Suppressor macrophage (primary cell): ENCODE measurements around the gene KIAA2012.
A peak's percentile ranks its signal among the peaks of the same experiment; 100 is the strongest.

Experiments
- DNase-seq, 4 experiments: peaks; one replicate each; pipeline ENCODE4 v3.0.0-alpha.2; 2020 to 2022

KIAA2012 gene

GRCh38 chr2:202152104-202152715 is 79.2 kb downstream of the KIAA2012 start:
- DNase-seq, result no peak

- DNase-seq, result no peak
These were observed 81.6 kb downstream of the KIAA2012 start for GRCh38 chr2:202154613-202155012.

GRCh38 chr2:202157211-202157990 is 84.3 kb downstream of the KIAA2012 start:
- DNase-seq, result no peak

- DNase-seq, result peak in 3 of 4 experiments; percentile 13 to 35 (median 14)
These were observed 85.7 kb downstream of the KIAA2012 start for GRCh38 chr2:202158796-202159195.

GRCh38 chr2:202161151-202161835 is 88.2 kb downstream of the KIAA2012 start:
- DNase-seq, result no peak

- no peak for DNase-seq
These were observed 91.4 kb downstream of the KIAA2012 start for GRCh38 chr2:202164411-202164810.

- no peak for DNase-seq
These were observed 92.2 kb downstream of the KIAA2012 start for GRCh38 chr2:202165208-202165607.

GRCh38 chr2:202165945-202166344 is 92.9 kb downstream of the KIAA2012 start:
- peak in 3 of 4 experiments; percentile 11 to 38 (median 30) for DNase-seq

GRCh38 chr2:202169131-202169530 is 96.1 kb downstream of the KIAA2012 start:
- no peak for DNase-seq

- DNase-seq, result no peak
These were observed 96.9 kb downstream of the KIAA2012 start for GRCh38 chr2:202169832-202170424.

- DNase-seq, result peak in 2 of 4 experiments; percentile 26 to 40
These were observed 98.3 kb downstream of the KIAA2012 start for GRCh38 chr2:202171241-202171825.

GRCh38 chr2:202172439-202173211 is 99.6 kb downstream of the KIAA2012 start:
- DNase-seq, result peak; percentile 49 to 80 (median 78)

- DNase-seq, result peak; percentile 71 to 85 (median 74)
These were observed 105.4 kb downstream of the KIAA2012 start for GRCh38 chr2:202178346-202178958.

- DNase-seq, result no peak
These were observed 111.5 kb downstream of the KIAA2012 start for GRCh38 chr2:202184557-202184956.

- no peak for DNase-seq
These were observed 112.1 kb downstream of the KIAA2012 start for GRCh38 chr2:202185156-202185555.

GRCh38 chr2:202186641-202187202 is 113.7 kb downstream of the KIAA2012 start:
- DNase-seq, result no peak

GRCh38 chr2:202187570-202187969 is 114.5 kb downstream of the KIAA2012 start:
- no peak for DNase-seq

- DNase-seq, result no peak
These were observed 120.2 kb downstream of the KIAA2012 start for GRCh38 chr2:202193305-202193704.

- no peak for DNase-seq
These were observed 120.9 kb downstream of the KIAA2012 start for GRCh38 chr2:202193881-202194353.

- no peak for DNase-seq
These were observed 121.4 kb downstream of the KIAA2012 start for GRCh38 chr2:202194418-202194817.

GRCh38 chr2:202196727-202197126 is 123.7 kb downstream of the KIAA2012 start:
- peak; percentile 15 to 54 (median 51) for DNase-seq
